GM19372 (cell line): ENCODE results near the gene LEFTY1.
"Not testable (repeated sequence)": the region's sequence is repeated elsewhere in the genome, so short reads cannot be mapped to it uniquely, and the experiment has no call there.

Experiments used
- ATAC-seq: cut with Tn5 transposase; IDR thresholded peaks from one replicate; pipeline ENCODE4 v1.9.1; 2021; ENCODE audit warnings: mild to moderate bottlenecking, low read depth, moderate library complexity; ENCODE audit not compliant: unreplicated experiment

The LEFTY1 gene

GRCh38 chr1:225889743-225890142, 797 bp upstream of the LEFTY1 start:
- ATAC-seq, result no peak

DNA sequence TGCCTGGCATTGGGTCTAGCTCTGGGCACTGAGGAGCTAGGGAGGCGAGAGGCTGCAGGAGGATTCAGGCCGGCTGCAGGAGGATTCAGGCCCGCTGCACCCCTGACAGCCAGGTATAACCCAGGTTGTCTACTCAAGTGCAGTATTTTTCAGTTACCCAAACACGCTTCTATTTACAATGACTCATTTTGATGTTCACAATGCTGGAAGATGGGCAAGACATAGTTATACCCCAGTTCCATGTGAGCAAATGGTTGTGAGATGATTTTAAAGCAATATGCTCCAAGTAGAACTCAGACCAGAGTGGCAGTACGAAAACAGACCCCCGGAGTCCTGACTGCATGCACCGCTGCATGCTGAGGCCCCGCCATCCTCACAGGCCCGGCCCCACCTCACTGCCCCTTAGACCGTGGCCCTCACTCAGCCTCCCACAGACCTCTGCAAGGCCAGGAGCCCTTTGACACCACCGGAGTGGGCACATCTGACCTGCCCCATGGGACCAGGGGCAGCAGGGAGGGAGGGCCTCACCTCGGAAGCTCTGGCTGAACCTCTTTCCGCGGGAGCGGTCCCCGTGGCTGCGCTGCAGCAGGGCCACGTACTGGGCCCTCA, 553 bp downstream of the LEFTY1 start:
- ATAC-seq, result no peak

DNA sequence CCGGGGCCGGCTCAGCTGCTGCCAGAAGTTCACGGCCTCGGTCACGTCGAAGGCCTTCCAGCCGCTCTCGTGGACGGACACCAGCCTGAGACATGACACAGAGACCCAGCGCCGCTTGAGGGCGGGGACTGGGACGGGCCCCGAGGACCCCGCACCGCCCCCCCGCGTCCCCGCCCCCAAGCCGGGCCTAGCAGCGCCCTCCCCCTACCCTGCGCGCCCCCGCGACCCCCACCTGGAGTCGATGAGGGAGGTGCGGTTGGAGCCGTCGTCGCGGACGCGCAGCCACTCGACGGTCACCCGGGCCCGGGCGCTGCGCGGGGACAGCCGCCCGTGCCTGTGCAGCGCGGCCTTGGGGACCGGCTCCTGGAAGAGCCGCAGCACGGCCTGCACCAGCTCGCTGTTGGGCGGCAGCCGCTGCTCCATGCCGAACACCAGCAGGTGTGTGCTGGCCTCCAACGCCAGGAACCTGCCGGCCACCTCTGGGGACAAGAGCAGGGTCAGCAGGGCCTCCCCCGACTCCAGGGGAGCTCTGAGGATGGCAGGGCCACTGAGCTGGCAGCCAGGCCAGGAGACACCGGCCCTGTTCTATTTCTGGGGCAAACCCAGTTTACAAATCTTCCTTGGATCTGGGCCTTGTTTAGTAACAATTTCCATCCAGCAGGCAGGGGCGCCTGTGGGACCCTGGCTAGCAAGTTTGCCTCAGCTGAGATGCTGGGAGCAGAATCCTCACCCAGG, 1.2 kb downstream of the LEFTY1 start:
- not testable (repeated sequence) for ATAC-seq

DNA sequence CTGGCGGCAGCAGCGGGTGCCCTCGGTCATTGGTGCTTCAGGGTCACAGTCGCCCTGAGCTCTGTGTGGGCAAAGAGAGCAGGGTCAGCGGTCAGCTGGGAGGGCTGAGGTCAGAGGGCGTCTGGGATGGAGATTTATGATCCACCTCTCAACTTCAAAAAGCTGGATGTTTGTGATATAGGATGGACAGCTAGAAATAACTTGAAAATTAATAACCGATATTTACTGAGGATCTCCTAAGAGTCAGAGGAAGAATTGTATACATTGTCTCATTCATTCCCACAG, 2.0 kb downstream of the LEFTY1 start:
- no peak for ATAC-seq

GRCh38 chr1:225886159-225887029, 2.6 kb downstream of the LEFTY1 start:
- no peak for ATAC-seq

GRCh38 chr1:225885336-225885735, 3.6 kb downstream of the LEFTY1 start:
- ATAC-seq, result no peak

DNA sequence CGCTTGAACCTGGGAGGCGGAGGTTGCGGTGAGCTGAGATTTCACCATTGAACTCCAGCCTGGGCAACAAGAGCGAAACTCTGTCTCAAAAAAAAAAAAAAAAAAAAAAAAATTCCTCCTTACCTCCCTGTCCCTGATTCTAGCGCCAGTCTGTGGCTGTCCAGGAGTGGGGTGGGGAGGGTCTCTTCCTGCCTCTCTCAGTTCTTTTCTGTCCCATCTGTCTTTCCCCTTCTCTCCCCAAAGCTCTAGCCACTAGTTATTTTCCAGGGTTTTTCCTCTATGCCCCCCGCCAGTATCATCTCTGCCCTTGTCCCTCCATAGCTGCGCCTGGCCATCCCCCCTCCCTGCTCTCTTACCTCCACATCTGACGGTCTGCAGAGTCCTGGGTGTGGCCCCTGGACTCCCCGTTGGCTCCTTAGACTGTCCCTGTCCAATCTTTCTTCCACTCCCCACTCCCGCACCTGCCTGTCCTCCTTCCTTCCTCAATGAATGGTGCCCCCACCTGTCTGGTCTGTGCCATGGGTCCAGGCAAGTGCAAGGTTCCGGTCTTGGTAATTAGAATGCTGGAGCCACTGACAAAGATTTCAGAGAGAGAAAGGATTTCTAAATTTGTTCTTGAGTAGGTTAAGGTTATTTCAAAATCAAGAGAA, 5.2 kb downstream of the LEFTY1 start:
- ATAC-seq, result no peak

DNA sequence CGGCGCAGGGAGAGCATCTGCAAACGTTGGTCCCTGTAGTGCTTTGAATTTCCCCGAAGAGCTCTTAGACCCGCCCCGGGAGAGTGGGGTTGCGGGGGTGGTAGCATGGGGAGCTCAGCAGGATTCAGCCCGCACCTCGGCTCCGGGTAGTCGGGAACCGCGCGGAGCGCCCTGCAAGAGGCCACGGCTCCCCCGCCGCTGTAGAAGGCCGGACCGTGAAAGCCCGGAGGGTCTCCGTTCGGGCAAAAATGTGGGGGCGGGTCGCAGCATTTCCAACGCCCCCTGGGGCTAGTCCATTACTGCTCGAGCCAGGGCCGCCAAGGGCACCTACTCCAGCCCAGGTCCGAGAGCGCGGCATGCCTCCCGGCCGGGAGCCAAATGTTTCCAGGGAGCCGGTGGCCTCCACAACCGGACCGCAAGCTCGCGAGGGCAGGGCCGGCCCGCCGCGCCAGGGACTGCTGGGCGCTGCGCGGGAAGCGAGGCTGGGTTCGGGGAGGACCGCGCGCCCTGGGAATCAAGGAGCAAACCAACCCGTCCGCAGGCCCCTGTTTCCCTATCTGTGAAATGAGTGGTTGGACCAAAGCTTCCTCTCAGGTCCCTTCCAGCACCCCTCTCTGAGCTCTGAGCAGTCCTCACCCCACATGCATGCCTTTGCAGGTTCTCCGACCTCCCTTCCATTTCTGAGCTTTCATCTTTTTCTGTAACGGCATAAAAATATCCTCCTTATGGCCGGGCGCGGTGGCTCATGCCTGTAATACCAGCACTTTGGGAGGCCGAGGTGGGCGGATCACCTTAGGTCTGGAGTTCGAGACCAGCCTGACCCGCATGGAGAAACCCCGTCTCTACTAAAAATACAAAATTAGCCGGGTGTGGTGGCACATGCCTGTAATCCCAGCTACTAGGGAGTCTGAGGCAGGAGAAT, 6.0 kb downstream of the LEFTY1 start:
- ATAC-seq, result peak; percentile 34

GRCh38 chr1:225881959-225882693, 6.8 kb downstream of the LEFTY1 start, which contains the start of gene TMEM63A:
Gene TMEM63A (minus strand): TSS chr1:225882380. CDS start chr1:225877580, 4,800 bp downstream.
- ATAC-seq, result peak; percentile 64

- ATAC-seq, result no peak
These were observed 7.6 kb downstream of the LEFTY1 start for GRCh38 chr1:225881081-225881958.

GRCh38 chr1:225880636-225881035, 8.3 kb downstream of the LEFTY1 start:
- ATAC-seq, result no peak

DNA sequence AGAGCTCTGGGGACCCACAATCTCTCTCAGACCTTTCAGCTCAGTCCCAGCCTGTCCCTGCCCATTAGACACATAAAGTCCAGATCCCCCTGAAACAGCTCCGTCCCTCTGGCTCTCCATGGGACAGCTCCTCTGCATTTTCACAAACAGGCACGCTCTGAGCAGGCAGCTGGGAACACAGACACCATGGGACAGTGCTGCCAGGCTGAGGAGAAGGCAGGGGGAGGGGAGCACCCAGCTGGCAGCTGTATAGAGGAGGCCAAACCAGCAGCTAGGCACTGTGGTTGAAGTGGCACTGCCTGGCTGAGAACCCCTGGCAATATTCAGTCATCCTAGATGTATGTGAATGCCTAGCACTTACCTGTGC, 8.7 kb downstream of the LEFTY1 start:
- no peak for ATAC-seq

- no peak for ATAC-seq
These were observed 9.3 kb downstream of the LEFTY1 start for GRCh38 chr1:225879521-225880221.

DNA sequence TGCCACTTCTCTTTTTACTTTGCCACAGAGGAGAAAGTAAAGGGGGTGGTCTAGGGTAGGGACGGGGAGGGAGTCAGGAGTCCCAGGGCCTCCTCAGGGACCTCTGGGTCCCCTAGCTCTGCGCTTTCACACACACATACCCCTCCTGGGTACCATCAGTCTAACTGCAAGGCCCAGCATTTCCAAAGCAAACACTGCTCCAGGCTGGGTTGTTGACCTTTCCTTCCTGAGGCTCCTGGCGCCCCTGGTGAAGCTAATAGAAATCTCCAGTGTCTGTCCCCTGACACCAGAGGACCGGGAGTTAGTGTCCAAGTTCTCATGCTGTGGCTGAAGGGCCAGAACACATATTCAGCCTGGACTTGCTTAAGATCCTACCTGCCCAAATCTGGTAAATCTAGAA, 10.7 kb downstream of the LEFTY1 start:
- ATAC-seq, result no peak

GRCh38 chr1:225877580-225877979, 11.4 kb downstream of the LEFTY1 start:
- ATAC-seq, result no peak

DNA sequence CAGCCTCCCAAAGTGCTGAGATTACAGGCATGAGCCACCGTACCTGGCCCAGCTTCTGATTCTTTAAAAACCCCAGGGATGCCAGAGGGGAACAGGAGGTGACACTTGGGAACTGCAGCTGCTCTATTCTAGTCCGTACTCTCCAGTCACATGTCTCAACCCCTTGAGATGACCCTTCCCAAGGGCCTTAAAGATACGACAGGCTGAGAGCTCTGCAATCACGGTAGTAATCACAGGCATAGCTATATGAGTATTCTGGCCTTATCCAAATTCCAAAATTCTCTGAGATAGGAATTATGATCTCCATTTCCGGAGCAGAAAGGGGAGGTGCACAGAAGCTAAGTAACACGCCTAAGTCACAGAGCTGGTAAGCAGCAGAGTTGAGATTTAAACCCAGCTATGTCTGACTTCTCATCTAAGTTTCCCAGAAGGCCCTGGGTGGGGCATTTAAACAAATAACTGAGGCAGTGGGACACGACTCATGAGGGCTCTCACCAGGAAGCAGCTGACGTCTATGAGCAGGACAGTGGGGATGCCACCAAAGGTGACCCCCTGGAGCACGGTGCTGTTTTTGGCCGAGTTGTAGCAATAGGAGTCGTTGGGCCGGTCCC, 11.9 kb downstream of the LEFTY1 start:
- ATAC-seq, result no peak

DNA sequence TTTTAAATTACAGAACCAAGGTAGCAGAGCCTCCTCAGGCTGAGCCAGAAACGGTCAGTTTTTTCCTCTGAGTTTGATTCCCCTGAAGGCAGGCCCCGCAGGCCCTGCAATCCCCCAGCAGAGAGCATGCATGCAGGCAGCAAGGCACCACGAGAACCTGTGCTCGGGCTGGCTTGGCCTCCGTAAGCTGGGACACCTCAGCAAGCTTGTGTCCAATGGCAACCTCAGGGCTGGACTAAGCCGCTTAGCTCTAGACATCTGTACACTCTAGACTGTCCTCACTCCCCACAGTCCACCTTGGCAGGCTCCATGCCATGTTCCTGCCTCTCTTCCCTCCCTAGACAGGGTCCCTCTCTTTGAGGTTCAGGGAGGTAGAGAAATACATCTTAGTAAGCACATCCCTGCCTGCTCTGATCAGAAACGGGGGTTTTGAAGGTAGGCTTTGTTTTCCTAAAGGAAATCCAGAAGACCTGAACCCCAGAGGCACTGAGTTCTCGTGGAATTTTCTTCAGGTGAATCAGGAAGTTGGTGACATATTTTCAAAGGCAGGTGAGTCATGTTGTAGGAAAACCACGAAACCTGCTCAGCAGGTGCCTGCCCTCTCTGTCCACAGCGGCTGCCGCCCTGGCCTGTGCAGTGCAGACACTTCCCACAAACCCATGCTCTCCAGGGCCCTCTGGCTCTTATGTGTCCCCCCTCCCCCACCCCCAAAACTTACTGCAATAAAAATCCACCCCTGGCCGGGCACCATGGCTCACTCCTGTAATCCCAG, 13.7 kb downstream of the LEFTY1 start:
- ATAC-seq, result no peak
